Activated naive CD8-positive, alpha-beta T cell treated with anti-CD3 and anti-CD28 coated beads, Interleukin-2, amount 10 ng/mL, durations not matched to agents 7 days and 5 days (primary cell): ENCODE measurements around the gene ABCB10. TPM values are rescaled to one million over a fixed set of nuclear protein-coding genes. Genes with fewer than 3 reads are reported as not detected.
"Not testable (repeated sequence)": the region's sequence is repeated elsewhere in the genome, so short reads cannot be mapped to it uniquely, and the experiment has no call there.

ENCODE experiments used
- ATAC-seq: fragments of 150-1000 bp; cut with Tn5 transposase; one replicate; pipeline ENCODE4 v1.10.0; 2021; ENCODE audit warnings: low read depth, moderate library complexity
- POLR2A ChIA-PET: fragments of 350-600 bp; sonication (Branson Sonifier 250); formaldehyde crosslinking; loops from one replicate; lab custom pipeline; 2021; ENCODE audit warnings: antibody characterized with exemption; lab: Charles Lee
- DNase-seq: peaks from one replicate; pipeline ENCODE4 v3.0.0; 2021
- H3K27ac Mint-ChIP-seq: one replicate; pipeline ENCODE4 v1.8.0; 2022; ENCODE audit warnings: mild to moderate bottlenecking, mixed read lengths
- H3K27me3 Mint-ChIP-seq: one replicate; pipeline ENCODE4 v1.8.0; 2022; ENCODE audit warnings: mild to moderate bottlenecking, moderate library complexity, mixed read lengths
- H3K36me3 Mint-ChIP-seq: one replicate; pipeline ENCODE4 v1.8.0; 2021; ENCODE audit warnings: mild to moderate bottlenecking, mixed read lengths
- H3K4me1 Mint-ChIP-seq: one replicate; pipeline ENCODE4 v1.8.0; 2021; ENCODE audit warnings: mixed read lengths
- H3K4me3 Mint-ChIP-seq: one replicate; pipeline ENCODE4 v1.8.0; 2022; ENCODE audit warnings: mild to moderate bottlenecking, moderate library complexity, mixed read lengths
- H3K9me3 Mint-ChIP-seq: one replicate; pipeline ENCODE4 v1.8.0; 2021; ENCODE audit warnings: mixed read lengths
- total RNA-seq, 2 experiments: library from RNA; stranded (reverse); gene quantifications; one replicate each; pipeline ENCODE4 v1.2.3, GENCODE V29; 2021

The ABCB10 gene
- total RNA-seq, 2 experiments from 2014 or later, result 26.5 to 29.8 TPM

GRCh38 chr1:229508823-229509337 lies 49.6 kb downstream of the ABCB10 start:
- peaks cover 20% of the 10 kb centered on the region for H3K4me1 Mint-ChIP-seq
- no peaks in the 10 kb centered on the region for H3K27me3 Mint-ChIP-seq
- DNase-seq, result no peak
- POLR2A ChIA-PET, result interaction anchor here (0.9 to 2.4 kb wide), 12 partner anchors 21 to 254 kb away, joined by 3 to 18 read pairs (median 5); partner anchors contain the start of genes ABCB10, TAF5L and URB2
- ATAC-seq, result no peak
- H3K9me3 Mint-ChIP-seq, result no peaks in the 10 kb centered on the region
- peak overlapping the region; percentile 90 for H3K4me3 Mint-ChIP-seq
- peaks cover 3% of the 10 kb centered on the region for H3K36me3 Mint-ChIP-seq
- H3K27ac Mint-ChIP-seq, result peak overlapping the region; percentile 95

- ATAC-seq (peak; percentile 95), DNase-seq (peak; percentile 98)
- POLR2A ChIA-PET, result interaction anchor here (0.6 to 2.4 kb wide), 15 partner anchors 12 to 253 kb away, joined by 3 to 18 read pairs (median 4); partner anchors contain the start of genes ABCB10, TAF5L and URB2
- Mint-ChIP-seq H3K4me3 (peak within 1 kb of the TSS; percentile 90), H3K27ac (peak within 1 kb of the TSS; percentile 95), H3K27me3 (no peaks in the 10 kb centered on the region), H3K4me1 (peaks cover 20% of the 10 kb centered on the region), H3K36me3 (peaks cover 3% of the 10 kb centered on the region), H3K9me3 (no peaks in the 10 kb centered on the region)
Observed at GRCh38 chr1:229507951-229508822, 50.3 kb downstream of the ABCB10 start, which contains the start of gene NUP133. Gene NUP133, minus strand, starts transcription at chr1:229508341. Its CDS starts 92 bp downstream, at chr1:229508249.

GRCh38 chr1:229507502-229507901 lies 51.0 kb downstream of the ABCB10 start:
- H3K9me3 Mint-ChIP-seq, result no peaks in the 10 kb centered on the region
- H3K36me3 Mint-ChIP-seq, result peaks cover 3% of the 10 kb centered on the region
- peak overlapping the region; percentile 95 for H3K27ac Mint-ChIP-seq
- H3K4me1 Mint-ChIP-seq, result peaks cover 20% of the 10 kb centered on the region
- peak overlapping the region; percentile 90 for H3K4me3 Mint-ChIP-seq
- POLR2A ChIA-PET, result interaction anchor here (1.0 to 2.4 kb wide), 11 partner anchors 11 to 252 kb away, joined by 3 to 18 read pairs (median 4); partner anchors contain the start of genes ABCB10, TAF5L and URB2
- H3K27me3 Mint-ChIP-seq, result no peaks in the 10 kb centered on the region
- ATAC-seq (no peak), DNase-seq (no peak)

- peaks cover 20% of the 10 kb centered on the region for H3K4me1 Mint-ChIP-seq
- no peaks in the 10 kb centered on the region for H3K27me3 Mint-ChIP-seq
- peak overlapping the region; percentile 49 for H3K27ac Mint-ChIP-seq
- ATAC-seq (no peak), DNase-seq (no peak)
- POLR2A ChIA-PET, result interaction anchor here (0.7 kb wide), 1 partner anchor 23 kb away, joined by 3 read pairs; no protein-coding TSS in a partner anchor
- no peaks in the 10 kb centered on the region for H3K9me3 Mint-ChIP-seq
- H3K36me3 Mint-ChIP-seq, result peaks cover 3% of the 10 kb centered on the region
- H3K4me3 Mint-ChIP-seq, result peak overlapping the region; percentile 90
Observed at GRCh38 chr1:229506633-229507032, 51.9 kb downstream of the ABCB10 start.

- no peak overlapping the region for H3K27ac Mint-ChIP-seq
- POLR2A ChIA-PET, result interaction anchor here (1.0 kb wide), 1 partner anchor 12 kb away, joined by 3 read pairs; the partner anchor contains the start of gene NUP133
Observed at GRCh38 chr1:229495782-229496181, 62.7 kb downstream of the ABCB10 start.

GRCh38 chr1:229487181-229487580 lies 71.3 kb downstream of the ABCB10 start:
- H3K4me3 Mint-ChIP-seq, result no peak overlapping the region
- H3K27ac Mint-ChIP-seq, result no peak overlapping the region
- POLR2A ChIA-PET, result interaction anchor here (2.0 kb wide), 1 partner anchor 21 kb away, joined by 11 read pairs; the partner anchor contains the start of gene NUP133
- H3K27me3 Mint-ChIP-seq, result no peaks in the 10 kb centered on the region
- peaks cover 34% of the 10 kb centered on the region for H3K36me3 Mint-ChIP-seq
- peaks cover under 1% of the 10 kb centered on the region for H3K4me1 Mint-ChIP-seq
- no peaks in the 10 kb centered on the region for H3K9me3 Mint-ChIP-seq
- no peak for ATAC-seq
- DNase-seq, result no peak

More at GRCh38 chr1:229495782-229496181, 62.7 kb downstream of the ABCB10 start:
- no peaks in the 10 kb centered on the region for H3K4me1 Mint-ChIP-seq
- no peak for DNase-seq
- no peak for ATAC-seq
- no peaks in the 10 kb centered on the region for H3K9me3 Mint-ChIP-seq
- H3K4me3 Mint-ChIP-seq, result no peak overlapping the region
- H3K27me3 Mint-ChIP-seq, result no peaks in the 10 kb centered on the region
- peaks cover 15% of the 10 kb centered on the region for H3K36me3 Mint-ChIP-seq

GRCh38 chr1:229485318-229485717 lies 73.2 kb downstream of the ABCB10 start:
- Mint-ChIP-seq H3K36me3 (peaks cover 32% of the 10 kb centered on the region), H3K4me3 (no peak overlapping the region), H3K9me3 (no peaks in the 10 kb centered on the region), H3K4me1 (peaks cover 2% of the 10 kb centered on the region), H3K27me3 (no peaks in the 10 kb centered on the region), H3K27ac (no peak overlapping the region)
- DNase-seq (no peak), ATAC-seq (no peak)
- POLR2A ChIA-PET, result no interaction called here

- Mint-ChIP-seq H3K4me1 (peaks cover 9% of the 10 kb centered on the region), H3K36me3 (peaks cover 25% of the 10 kb centered on the region), H3K27ac (no peak overlapping the region), H3K4me3 (no peak overlapping the region), H3K9me3 (no peaks in the 10 kb centered on the region), H3K27me3 (no peaks in the 10 kb centered on the region)
- ATAC-seq (no peak), DNase-seq (no peak)
- POLR2A ChIA-PET, result interaction anchor here (0.6 to 1.7 kb wide), 3 partner anchors 26 to 224 kb away, joined by 3 to 4 read pairs (median 4); partner anchors contain the start of genes NUP133 and RAB4A
Observed at GRCh38 chr1:229482511-229482910, 76.0 kb downstream of the ABCB10 start.

GRCh38 chr1:229480495-229480894 lies 78.0 kb downstream of the ABCB10 start:
- DNase-seq (no peak), ATAC-seq (no peak)
- Mint-ChIP-seq H3K4me1 (peaks cover 9% of the 10 kb centered on the region), H3K27ac (no peak overlapping the region), H3K36me3 (peaks cover 18% of the 10 kb centered on the region), H3K27me3 (no peaks in the 10 kb centered on the region), H3K9me3 (no peaks in the 10 kb centered on the region), H3K4me3 (no peak overlapping the region)
- POLR2A ChIA-PET, result interaction anchor here (0.7 to 1.6 kb wide), 2 partner anchors 28 to 137 kb away, joined by 3 to 4 read pairs; partner anchors contain the start of genes CCSAP and NUP133

- Mint-ChIP-seq H3K27me3 (no peaks in the 10 kb centered on the region), H3K9me3 (no peaks in the 10 kb centered on the region), H3K27ac (no peak overlapping the region), H3K4me3 (no peak overlapping the region), H3K36me3 (peaks cover 22% of the 10 kb centered on the region), H3K4me1 (peaks cover 9% of the 10 kb centered on the region)
- ATAC-seq (no peak), DNase-seq (no peak)
- POLR2A ChIA-PET, result interaction anchor here (0.7 to 1.6 kb wide), 2 partner anchors 28 to 137 kb away, joined by 3 to 4 read pairs; partner anchors contain the start of genes CCSAP and NUP133
Observed at GRCh38 chr1:229479660-229480399, 78.7 kb downstream of the ABCB10 start.

- H3K9me3 Mint-ChIP-seq, result no peaks in the 10 kb centered on the region
- H3K4me1 Mint-ChIP-seq, result peaks cover 9% of the 10 kb centered on the region
- H3K4me3 Mint-ChIP-seq, result no peak overlapping the region
- no peak for DNase-seq
- H3K36me3 Mint-ChIP-seq, result peaks cover 24% of the 10 kb centered on the region
- no peak for ATAC-seq
- no peak overlapping the region for H3K27ac Mint-ChIP-seq
- no peaks in the 10 kb centered on the region for H3K27me3 Mint-ChIP-seq
- POLR2A ChIA-PET, result interaction anchor here (1.6 kb wide), 1 partner anchor 29 kb away, joined by 3 read pairs; the partner anchor contains the start of gene NUP133
Observed at GRCh38 chr1:229478852-229479251, 79.7 kb downstream of the ABCB10 start.

GRCh38 chr1:229475859-229476258 lies 82.6 kb downstream of the ABCB10 start:
- H3K27me3 Mint-ChIP-seq, H3K27ac Mint-ChIP-seq: not testable (repeated sequence)

More at GRCh38 chr1:229475859-229476258, 82.6 kb downstream of the ABCB10 start:
- DNase-seq, POLR2A ChIA-PET, H3K9me3 Mint-ChIP-seq, ATAC-seq, H3K4me1 Mint-ChIP-seq, H3K4me3 Mint-ChIP-seq: not testable (repeated sequence)
- peaks cover 23% of the 10 kb centered on the region for H3K36me3 Mint-ChIP-seq
